ENCODE data around the gene ZNF582. TPM values are rescaled to one million over a fixed set of nuclear protein-coding genes. Genes with fewer than 3 reads are reported as not detected.

Gene ZNF582
- total RNA-seq, 1 donor from 2014 or later = 6.6 TPM

DNA sequence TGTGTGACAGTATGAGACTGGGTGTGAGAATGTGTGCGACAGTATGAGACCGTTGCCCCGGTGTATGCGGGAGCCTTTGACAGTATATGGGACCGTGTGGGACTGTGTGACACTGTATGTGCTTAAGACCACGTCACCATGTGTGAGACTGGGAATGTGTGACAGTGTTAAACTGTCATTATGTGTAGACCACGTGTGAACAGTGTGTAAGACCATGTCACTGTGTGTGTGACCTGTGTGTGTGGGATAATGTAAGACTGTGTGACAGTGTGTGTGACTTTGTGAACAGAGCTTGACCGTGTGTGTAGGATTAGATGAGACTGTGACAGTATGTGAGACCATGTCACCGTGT is 11.3 kb upstream of the ZNF582 start:
- Mint-ChIP-seq H3K36me3 (ENCODE audit: insufficient read depth) (peaks cover 78% of the 10 kb centered on the region), H3K9me3 (ENCODE audit: low read depth) (peaks cover 62% of the 10 kb centered on the region), H3K4me1 (ENCODE audit: low read depth) (peaks cover 17% of the 10 kb centered on the region), H3K27ac (peak overlapping the region; percentile 99), H3K27me3 (no peaks in the 10 kb centered on the region), H3K4me3 (ENCODE audit: low read depth) (peak overlapping the region; percentile 90)
- TF ChIP-seq, protein P1, sequence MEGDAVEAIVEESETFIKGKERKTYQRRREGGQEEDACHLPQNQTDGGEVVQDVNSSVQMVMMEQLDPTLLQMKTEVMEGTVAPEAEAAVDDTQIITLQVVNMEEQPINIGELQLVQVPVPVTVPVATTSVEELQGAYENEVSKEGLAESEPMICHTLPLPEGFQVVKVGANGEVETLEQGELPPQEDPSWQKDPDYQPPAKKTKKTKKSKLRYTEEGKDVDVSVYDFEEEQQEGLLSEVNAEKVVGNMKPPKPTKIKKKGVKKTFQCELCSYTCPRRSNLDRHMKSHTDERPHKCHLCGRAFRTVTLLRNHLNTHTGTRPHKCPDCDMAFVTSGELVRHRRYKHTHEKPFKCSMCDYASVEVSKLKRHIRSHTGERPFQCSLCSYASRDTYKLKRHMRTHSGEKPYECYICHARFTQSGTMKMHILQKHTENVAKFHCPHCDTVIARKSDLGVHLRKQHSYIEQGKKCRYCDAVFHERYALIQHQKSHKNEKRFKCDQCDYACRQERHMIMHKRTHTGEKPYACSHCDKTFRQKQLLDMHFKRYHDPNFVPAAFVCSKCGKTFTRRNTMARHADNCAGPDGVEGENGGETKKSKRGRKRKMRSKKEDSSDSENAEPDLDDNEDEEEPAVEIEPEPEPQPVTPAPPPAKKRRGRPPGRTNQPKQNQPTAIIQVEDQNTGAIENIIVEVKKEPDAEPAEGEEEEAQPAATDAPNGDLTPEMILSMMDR (IDR thresholded peaks at IDR 0.05; ENCODE audit: unreplicated experiment) = no peak
- DNase-seq (ENCODE audit: low spot score, unreplicated experiment) = no peak

DNA sequence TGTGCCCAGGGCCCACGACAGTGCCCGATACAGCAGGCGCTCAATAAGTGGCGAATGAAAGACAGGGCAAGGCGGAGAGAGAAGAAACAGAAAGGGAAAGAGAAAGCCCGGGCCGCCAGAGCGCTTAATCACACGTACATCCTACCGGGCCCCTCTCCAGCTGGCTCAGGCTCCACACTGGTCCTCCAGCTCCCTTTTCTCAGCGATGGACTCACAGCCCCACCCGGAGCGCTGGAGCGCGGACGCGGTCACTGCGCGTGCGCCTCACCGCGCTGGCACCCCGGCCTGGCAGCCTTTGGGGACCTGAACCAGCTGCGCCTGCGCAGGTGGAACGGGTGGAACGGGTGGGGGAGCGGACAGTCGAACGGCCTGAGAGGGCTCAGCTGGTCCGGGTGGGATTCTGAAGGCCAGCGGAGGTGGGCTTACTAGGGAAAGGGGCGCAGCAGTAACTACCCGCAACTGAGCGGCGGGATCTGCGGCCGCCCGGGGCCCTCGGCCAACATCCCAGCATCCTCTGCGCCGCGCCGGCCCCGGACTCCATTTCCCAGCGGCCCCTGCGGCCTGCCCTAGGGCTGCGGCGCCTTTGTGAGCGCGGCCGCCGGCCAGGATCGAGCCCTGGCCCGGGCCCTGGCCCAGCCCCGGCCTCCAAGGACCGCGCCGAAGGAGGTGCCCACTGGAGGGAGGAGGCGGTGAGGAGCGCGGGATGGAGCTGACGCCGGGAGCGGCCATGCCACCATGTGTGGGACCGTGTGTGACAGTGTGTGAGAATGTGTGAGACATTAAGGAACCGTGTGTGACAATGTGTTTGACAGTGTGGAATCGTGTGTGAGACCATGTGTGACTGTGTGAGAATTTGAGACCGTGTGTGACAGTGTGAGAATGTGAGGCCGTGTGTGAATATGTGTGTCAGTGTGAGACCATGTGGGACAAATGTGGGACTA is 10.7 kb upstream of the ZNF582 start, which contains the start of gene ZNF583:
TSS of gene ZNF583 (plus strand) at position 569 of the 941 bp plus-strand sequence. CDS start 2,783 bp downstream, outside the sequence.
- H3K9me3 Mint-ChIP-seq (ENCODE audit: low read depth) = peaks cover 66% of the 10 kb centered on the region

DNA sequence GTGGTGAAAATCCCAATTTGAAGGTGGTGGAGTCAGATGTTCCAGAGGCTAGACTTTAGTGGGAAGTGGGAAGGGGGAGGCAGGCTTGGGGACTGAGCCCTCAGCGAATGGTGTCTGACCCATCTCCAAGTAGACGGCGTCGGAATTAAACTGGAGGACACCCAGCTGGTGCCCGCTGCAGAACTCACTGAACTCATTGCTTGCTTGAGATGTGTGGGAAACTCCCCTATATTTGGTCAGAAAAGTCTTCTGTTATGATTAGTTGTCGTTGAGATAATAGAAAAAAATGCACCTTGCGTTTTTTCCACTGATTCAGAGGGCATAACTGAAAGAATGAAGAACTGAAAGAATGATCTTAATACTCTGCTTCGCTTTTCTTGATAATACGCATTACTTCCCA is 9.9 kb upstream of the ZNF582 start:
- peak overlapping the region; percentile 99 for H3K27ac Mint-ChIP-seq
- peaks cover 65% of the 10 kb centered on the region for H3K9me3 Mint-ChIP-seq (ENCODE audit: low read depth)
- no peaks in the 10 kb centered on the region for H3K27me3 Mint-ChIP-seq
- H3K4me3 Mint-ChIP-seq (ENCODE audit: low read depth) = peak overlapping the region; percentile 90
- peaks cover 17% of the 10 kb centered on the region for H3K4me1 Mint-ChIP-seq (ENCODE audit: low read depth)
- peaks cover 79% of the 10 kb centered on the region for H3K36me3 Mint-ChIP-seq (ENCODE audit: insufficient read depth)
- TF ChIP-seq, protein P1 (IDR thresholded peaks at IDR 0.05; ENCODE audit: unreplicated experiment) = no peak
- no peak for DNase-seq (ENCODE audit: low spot score, unreplicated experiment)

More for the DNA sequence above, 10.7 kb upstream of the ZNF582 start, which contains the start of gene ZNF583:
- Mint-ChIP-seq H3K27ac (peak within 1 kb of the TSS; percentile 99), H3K36me3 (ENCODE audit: insufficient read depth) (peaks cover 79% of the 10 kb centered on the region), H3K27me3 (no peaks in the 10 kb centered on the region), H3K4me3 (ENCODE audit: low read depth) (peak within 1 kb of the TSS; percentile 90), H3K4me1 (ENCODE audit: low read depth) (peaks cover 17% of the 10 kb centered on the region)
- TF ChIP-seq, protein P1 (IDR thresholded peaks at IDR 0.05; ENCODE audit: unreplicated experiment) = no peak
- DNase-seq (ENCODE audit: low spot score, unreplicated experiment) = peak; percentile 85

DNA sequence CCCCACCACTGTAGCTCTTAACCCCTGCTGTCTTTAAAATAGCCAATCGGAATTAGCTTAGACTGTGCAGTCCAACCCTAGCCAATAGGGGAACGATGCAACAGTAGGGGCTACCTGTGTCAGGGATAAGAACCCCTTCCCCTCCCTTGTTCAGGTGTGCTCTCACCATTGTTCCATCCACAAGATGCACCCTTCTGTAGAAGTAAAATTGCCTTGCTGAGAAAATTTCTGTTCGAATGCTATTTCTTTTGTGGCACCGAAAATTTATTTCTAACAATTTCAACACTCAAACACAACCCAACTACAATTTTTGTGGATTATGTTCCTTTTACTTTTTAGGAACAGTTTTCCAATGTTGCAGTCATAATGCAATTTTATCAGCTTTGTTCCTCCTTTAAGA is 7.2 kb upstream of the ZNF582 start:
- Mint-ChIP-seq H3K27ac (no peak overlapping the region), H3K4me3 (ENCODE audit: low read depth) (no peak overlapping the region), H3K36me3 (ENCODE audit: insufficient read depth) (peaks cover 76% of the 10 kb centered on the region), H3K9me3 (ENCODE audit: low read depth) (peaks cover 55% of the 10 kb centered on the region), H3K4me1 (ENCODE audit: low read depth) (peaks cover 17% of the 10 kb centered on the region), H3K27me3 (no peaks in the 10 kb centered on the region)
- TF ChIP-seq, protein P1 (IDR thresholded peaks at IDR 0.05; ENCODE audit: unreplicated experiment) = no peak
- no peak for DNase-seq (ENCODE audit: low spot score, unreplicated experiment)

DNA sequence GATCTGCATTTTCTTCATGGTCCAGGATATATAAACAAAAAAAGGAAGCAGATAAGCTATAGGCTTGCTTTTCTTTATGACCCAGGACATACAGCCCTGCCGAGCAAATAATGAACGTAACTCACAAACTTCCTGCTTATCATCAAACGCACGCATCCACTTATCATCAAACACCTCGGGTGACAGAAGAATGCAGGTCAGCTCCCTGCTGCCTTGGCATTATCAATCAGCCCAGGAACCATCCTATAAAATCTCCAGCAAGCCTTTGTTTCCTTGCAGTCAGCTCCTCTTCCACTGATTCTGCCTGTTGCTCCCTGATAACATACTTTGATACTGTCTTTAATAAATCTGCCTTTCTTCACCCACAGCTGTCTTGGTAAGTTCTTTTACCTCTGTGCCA is 5.5 kb upstream of the ZNF582 start:
- Mint-ChIP-seq H3K9me3 (ENCODE audit: low read depth) (peaks cover 51% of the 10 kb centered on the region), H3K4me3 (ENCODE audit: low read depth) (no peak overlapping the region), H3K27me3 (no peaks in the 10 kb centered on the region), H3K27ac (no peak overlapping the region), H3K4me1 (ENCODE audit: low read depth) (peaks cover 5% of the 10 kb centered on the region), H3K36me3 (ENCODE audit: insufficient read depth) (peaks cover 72% of the 10 kb centered on the region)
- DNase-seq (ENCODE audit: low spot score, unreplicated experiment) = no peak
- TF ChIP-seq, protein P1 (IDR thresholded peaks at IDR 0.05; ENCODE audit: unreplicated experiment) = no peak

Measured in progenitor cell of endocrine pancreas (in vitro differentiated cells).